RWPE2 (cell line): Measurements from ENCODE around the gene ADAM12.

ENCODE experiments used
- ATAC-seq: fragments of 200-7000 bp; cut with Tn5 transposase; 3 replicates; pipeline ENCODE4 v1.9.1; 2021; ENCODE audit warnings: low read depth
- DNase-seq: peaks from one replicate; pipeline ENCODE4 v3.0.0-alpha.2; 2020; ENCODE audit warnings: low spot score
- H3K27ac ChIP-seq: fragments of 450-650 bp; 2 replicates; pipeline ENCODE4 v1.5.1; 2017; ENCODE audit warnings: mild to moderate bottlenecking; ENCODE audit not compliant: poor library complexity, severe bottlenecking
- H3K27me3 ChIP-seq: fragments of 250-450 bp; sonication (Bioruptor Pico); 2 replicates; pipeline ENCODE4 v1.5.1; 2021; ENCODE audit warnings: mild to moderate bottlenecking, moderate library complexity; ENCODE audit not compliant: insufficient read depth, poor library complexity, severe bottlenecking
- H3K36me3 ChIP-seq: fragments of 250-450 bp; sonication (Bioruptor Pico); 2 replicates; pipeline ENCODE4 v1.5.1; 2020; ENCODE audit warnings: low read depth, mild to moderate bottlenecking, moderate library complexity
- H3K4me1 ChIP-seq: fragments of 250-450 bp; sonication (Bioruptor Pico); 2 replicates; pipeline ENCODE4 v1.5.1; 2021; ENCODE audit warnings: mild to moderate bottlenecking, moderate library complexity; ENCODE audit not compliant: insufficient read depth, poor library complexity, severe bottlenecking
- H3K4me3 ChIP-seq: fragments of 250-450 bp; sonication (Bioruptor Pico); 2 replicates; pipeline ENCODE4 v1.5.1; 2021; ENCODE audit warnings: mild to moderate bottlenecking, moderate library complexity; ENCODE audit not compliant: severe bottlenecking
- H3K9me3 ChIP-seq: fragments of 250-450 bp; sonication (Bioruptor Pico); 2 replicates; pipeline ENCODE4 v1.5.1; 2021; ENCODE audit warnings: mild to moderate bottlenecking, moderate library complexity; ENCODE audit not compliant: severe bottlenecking
- CTCF ChIP-seq: fragments of 450-650 bp; IDR thresholded peaks from one replicate; pipeline ENCODE4 v1.5.1; 2017; ENCODE audit warnings: mild to moderate bottlenecking, moderate library complexity; ENCODE audit not compliant: poor library complexity, severe bottlenecking

ADAM12 gene

GRCh38 chr10:126214679-126215078 is 173.6 kb downstream of the ADAM12 start:
- Histone ChIP-seq H3K4me1 (no peaks in the 10 kb centered on the region), H3K9me3 (no peaks in the 10 kb centered on the region), H3K27me3 (no peaks in the 10 kb centered on the region), H3K36me3 (no peaks in the 10 kb centered on the region), H3K27ac (no peak overlapping the region), H3K4me3 (no peak overlapping the region)
- TF ChIP-seq CTCF = no peak
- DNase-seq = no peak
- no peak for ATAC-seq

GRCh38 chr10:126214021-126214420 is 174.3 kb downstream of the ADAM12 start:
- Histone ChIP-seq H3K9me3 (no peaks in the 10 kb centered on the region), H3K27me3 (no peaks in the 10 kb centered on the region), H3K36me3 (no peaks in the 10 kb centered on the region), H3K4me3 (no peak overlapping the region), H3K4me1 (no peaks in the 10 kb centered on the region), H3K27ac (no peak overlapping the region)
- no peak for TF ChIP-seq CTCF
- DNase-seq = no peak
- no peak for ATAC-seq

- DNase-seq (no peak), ATAC-seq (no peak)
- Histone ChIP-seq H3K27me3 (no peaks in the 10 kb centered on the region), H3K9me3 (no peaks in the 10 kb centered on the region), H3K27ac (no peak overlapping the region), H3K4me1 (no peaks in the 10 kb centered on the region), H3K36me3 (no peaks in the 10 kb centered on the region), H3K4me3 (no peak overlapping the region)
- TF ChIP-seq CTCF = no peak
Observed at GRCh38 chr10:126212738-126213137, 175.5 kb downstream of the ADAM12 start.

- ATAC-seq (no peak), DNase-seq (no peak)
- no peak for TF ChIP-seq CTCF
- no peaks in the 10 kb centered on the region for H3K9me3 ChIP-seq
- no peak overlapping the region for H3K4me3 ChIP-seq
- no peaks in the 10 kb centered on the region for H3K4me1 ChIP-seq
- no peaks in the 10 kb centered on the region for H3K27me3 ChIP-seq
- no peaks in the 10 kb centered on the region for H3K36me3 ChIP-seq
- H3K27ac ChIP-seq = no peak overlapping the region
Observed at GRCh38 chr10:126210051-126210651, 178.1 kb downstream of the ADAM12 start.

- H3K27ac ChIP-seq = no peak overlapping the region
- no peaks in the 10 kb centered on the region for H3K27me3 ChIP-seq
- no peaks in the 10 kb centered on the region for H3K9me3 ChIP-seq
- DNase-seq = no peak
- TF ChIP-seq CTCF = no peak
- ATAC-seq = no peak
- H3K4me1 ChIP-seq = peaks cover 3% of the 10 kb centered on the region
- H3K36me3 ChIP-seq = no peaks in the 10 kb centered on the region
- H3K4me3 ChIP-seq = no peak overlapping the region
Observed at GRCh38 chr10:126209451-126209850, 178.8 kb downstream of the ADAM12 start.
